MM.1S (cell line): Measurements from ENCODE around the gene IL10RB.
A peak's percentile ranks its signal among the peaks of the same experiment; 100 is the strongest.
"Not testable (repeated sequence)": the region's sequence is repeated elsewhere in the genome, so short reads cannot be mapped to it uniquely, and the experiment has no call there.

Experiments used
- DNase-seq: peaks from one replicate; pipeline ENCODE4 v3.0.0-alpha.2; 2015
- H2AFZ ChIP-seq: fragments of 300-600 bp; sonication (generic); 2 replicates; pipeline ENCODE4 v1.6.0; 2016; ENCODE audit warnings: antibody characterized with exemption, low read length
- H3F3A ChIP-seq: fragments of 300-600 bp; sonication (generic); 2 replicates; pipeline ENCODE4 v1.6.1; 2016; ENCODE audit warnings: mild to moderate bottlenecking, antibody characterized with exemption, low read length, moderate library complexity, mixed read lengths; ENCODE audit not compliant: insufficient read depth
- H3K27ac ChIP-seq: fragments of 300-600 bp; sonication (generic); 2 replicates; pipeline ENCODE4 v1.5.1; 2016; ENCODE audit warnings: mild to moderate bottlenecking, low read length
- H3K27me3 ChIP-seq: fragments of 300-600 bp; sonication (generic); replicated peaks from 2 replicates; pipeline ENCODE4 v1.6.0; 2016; ENCODE audit warnings: low read length; ENCODE audit not compliant: insufficient read depth
- H3K36me3 ChIP-seq: fragments of 300-600 bp; sonication (generic); replicated peaks from 2 replicates; pipeline ENCODE4 v1.6.1; 2016; ENCODE audit warnings: mild to moderate bottlenecking, low read length, mixed read lengths; ENCODE audit not compliant: insufficient read depth
- H3K4me1 ChIP-seq: fragments of 300-600 bp; sonication (generic); 2 replicates; pipeline ENCODE4 v1.6.1; 2016; ENCODE audit warnings: low read length, mixed read lengths
- H3K4me2 ChIP-seq: fragments of 300-600 bp; sonication (generic); 2 replicates; pipeline ENCODE4 v1.6.0; 2016; ENCODE audit warnings: low read depth, low read length
- H3K4me3 ChIP-seq: fragments of 300-600 bp; sonication (generic); 2 replicates; pipeline ENCODE4 v1.5.1; 2016; ENCODE audit warnings: low read length, mixed read lengths
- H3K79me2 ChIP-seq: fragments of 300-600 bp; sonication (generic); 2 replicates; pipeline ENCODE4 v1.6.1; 2016; ENCODE audit warnings: mixed run types, low read length, mixed read lengths
- H3K9ac ChIP-seq: fragments of 300-600 bp; sonication (generic); 2 replicates; pipeline ENCODE4 v1.6.1; 2016; ENCODE audit warnings: low read length, mixed read lengths
- H3K9me2 ChIP-seq: fragments of 300-600 bp; sonication (generic); replicated peaks from 2 replicates; pipeline ENCODE4 v1.6.1; 2016; ENCODE audit warnings: mild to moderate bottlenecking, low read length, mixed read lengths; ENCODE audit not compliant: insufficient read depth
- H3K9me3 ChIP-seq: fragments of 300-600 bp; sonication (generic); replicated peaks from 2 replicates; pipeline ENCODE4 v1.6.1; 2016; ENCODE audit warnings: mild to moderate bottlenecking, low read length, mixed read lengths; ENCODE audit not compliant: insufficient read depth
- H4K20me1 ChIP-seq: fragments of 300-600 bp; sonication (generic); 2 replicates; pipeline ENCODE4 v1.6.1; 2016; ENCODE audit warnings: mild to moderate bottlenecking, low read length, moderate library complexity, mixed read lengths; ENCODE audit not compliant: insufficient read depth
- CTCF ChIP-seq: fragments of 300-600 bp; sonication (generic); IDR thresholded peaks from 2 replicates; pipeline ENCODE4 v1.5.1; 2016; ENCODE audit warnings: antibody characterized with exemption, low read length, mixed read lengths
- EZH2 ChIP-seq: fragments of 300-600 bp; sonication (generic); optimal IDR thresholded peaks from 2 replicates; pipeline ENCODE3; 2017; ENCODE audit warnings: low read depth, mild to moderate bottlenecking, antibody characterized with exemption, low read length, mixed read lengths
- EZH2phosphoT487 ChIP-seq: fragments of 300-600 bp; sonication (generic); IDR thresholded peaks from 2 replicates; pipeline ENCODE4 v1.6.1; 2018; ENCODE audit warnings: antibody characterized with exemption, low read length

IL10RB gene

DNA sequence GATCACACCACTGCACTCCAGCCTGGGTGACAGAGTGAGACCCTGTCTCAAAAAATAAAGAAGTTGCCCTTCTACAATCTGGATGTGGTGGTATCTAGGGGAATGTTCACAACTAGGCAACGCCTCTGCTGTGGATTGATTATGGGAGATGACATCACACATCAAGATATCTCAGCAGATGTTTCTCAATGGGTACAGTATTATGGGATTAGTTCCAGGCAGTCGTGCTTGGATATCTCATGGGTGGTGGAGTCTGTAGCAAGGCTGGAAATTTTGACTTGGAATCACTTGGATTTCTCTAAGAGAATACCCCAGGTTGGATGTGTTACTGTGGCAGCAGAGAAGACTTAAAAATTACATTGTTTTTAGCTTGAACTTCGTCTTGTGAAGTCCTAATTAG lies 28.7 kb upstream of the IL10RB start:
- no peaks in the 10 kb centered on the region for H3K9me3 ChIP-seq
- H4K20me1 ChIP-seq = no peaks in the 10 kb centered on the region
- H3K27ac ChIP-seq = peak overlapping the region; percentile 90
- H3K36me3 ChIP-seq = peaks cover 5% of the 10 kb centered on the region; the same call in 1 of the 2 replicates
- H3K79me2 ChIP-seq = peaks cover 83% of the 10 kb centered on the region
- H3F3A ChIP-seq = peaks cover 42% of the 10 kb centered on the region
- peak overlapping the region; percentile 66 for H3K9ac ChIP-seq
- H3K27me3 ChIP-seq = no peaks in the 10 kb centered on the region
- DNase-seq = peak; percentile 26
- H2AFZ ChIP-seq = peak overlapping the region; percentile 9; the same call in 1 of the 2 replicates
- H3K4me2 ChIP-seq = peak overlapping the region; percentile 87
- TF ChIP-seq CTCF (no peak), EZH2phosphoT487 (no peak), EZH2 (no peak)
- H3K4me1 ChIP-seq = peaks cover 80% of the 10 kb centered on the region
- H3K4me3 ChIP-seq = peak overlapping the region; percentile 41
- H3K9me2 ChIP-seq = no peaks in the 10 kb centered on the region

DNA sequence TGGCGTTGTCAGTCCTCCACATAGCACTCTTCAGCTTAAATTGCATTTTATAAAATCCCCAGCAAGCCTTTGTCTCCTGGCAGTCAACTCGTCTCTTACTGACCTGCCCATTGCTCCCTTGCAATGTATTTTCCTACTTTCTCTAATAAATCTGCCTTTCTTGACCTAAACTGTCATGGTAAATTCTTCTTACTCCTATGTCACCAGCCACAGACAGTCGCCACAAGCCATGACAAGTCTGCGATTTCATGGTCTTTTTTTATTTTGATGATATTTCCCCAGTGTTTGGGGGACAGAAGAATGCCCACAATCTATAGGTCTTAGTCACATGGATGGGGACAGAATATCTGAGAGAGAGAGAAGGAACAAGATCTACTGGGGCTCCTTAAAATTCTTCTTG lies 28.0 kb upstream of the IL10RB start:
- Histone ChIP-seq H3K9me3 (no peaks in the 10 kb centered on the region), H2AFZ (peak overlapping the region; percentile 9), H3K4me3 (peak overlapping the region; percentile 41), H3K9me2 (no peaks in the 10 kb centered on the region), H3F3A (peaks cover 40% of the 10 kb centered on the region), H3K36me3 (peaks cover 5% of the 10 kb centered on the region; the same call in 1 of the 2 replicates), H3K4me1 (peaks cover 73% of the 10 kb centered on the region), H3K27ac (peak overlapping the region; percentile 90), H3K27me3 (no peaks in the 10 kb centered on the region), H3K9ac (peak overlapping the region; percentile 66), H3K4me2 (peak overlapping the region; percentile 87), H3K79me2 (peaks cover 82% of the 10 kb centered on the region), H4K20me1 (no peaks in the 10 kb centered on the region)
- DNase-seq = peak; percentile 60
- TF ChIP-seq CTCF (no peak), EZH2phosphoT487 (no peak), EZH2 (no peak)

DNA sequence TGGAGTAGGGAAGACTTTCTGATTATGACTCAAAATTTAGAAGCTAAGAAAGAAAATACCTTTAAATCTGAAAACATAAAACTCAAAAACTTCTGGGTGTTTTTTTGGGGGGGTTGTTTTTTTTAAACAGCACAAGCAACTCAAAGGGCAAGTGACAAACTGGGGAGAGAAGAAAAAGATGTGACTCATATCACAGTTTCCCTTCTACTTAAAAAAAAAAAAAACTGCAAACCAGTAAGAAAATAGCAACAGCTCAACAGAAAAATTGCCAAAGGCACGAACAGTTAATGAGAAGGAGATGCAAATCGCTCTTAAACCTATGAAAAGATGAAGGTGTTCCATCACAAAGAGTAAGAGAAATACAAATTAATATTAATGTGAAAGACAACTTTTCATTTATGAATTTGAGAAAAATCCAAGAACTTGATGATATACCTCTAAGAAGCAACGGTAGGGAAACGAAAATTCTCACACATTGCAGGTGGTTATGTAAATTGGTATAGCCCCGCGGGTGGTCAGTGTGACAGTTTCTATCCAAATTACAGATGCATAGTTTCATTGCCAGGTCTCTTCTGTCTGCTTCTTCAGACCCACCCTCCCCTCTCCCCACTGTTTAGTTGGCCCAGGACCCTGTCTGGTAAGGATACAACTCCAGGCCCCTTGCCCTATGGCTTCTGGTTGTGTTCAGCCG lies 27.5 kb upstream of the IL10RB start:
- H3K4me2 ChIP-seq = peak overlapping the region; percentile 87
- peaks cover 40% of the 10 kb centered on the region for H3F3A ChIP-seq
- peak; percentile 85 for DNase-seq
- peak overlapping the region; percentile 41 for H3K4me3 ChIP-seq
- peak overlapping the region; percentile 90 for H3K27ac ChIP-seq
- H3K9ac ChIP-seq = peak overlapping the region; percentile 66
- H4K20me1 ChIP-seq = no peaks in the 10 kb centered on the region
- peaks cover 10% of the 10 kb centered on the region; the same call in 1 of the 2 replicates for H3K36me3 ChIP-seq
- H2AFZ ChIP-seq = peak overlapping the region; percentile 9
- no peaks in the 10 kb centered on the region for H3K27me3 ChIP-seq
- H3K9me2 ChIP-seq = no peaks in the 10 kb centered on the region
- no peaks in the 10 kb centered on the region for H3K9me3 ChIP-seq
- peaks cover 82% of the 10 kb centered on the region for H3K79me2 ChIP-seq
- TF ChIP-seq CTCF (no peak), EZH2phosphoT487 (no peak), EZH2 (no peak)
- peaks cover 69% of the 10 kb centered on the region for H3K4me1 ChIP-seq

GRCh38 chr21:33239559-33240127 lies 26.5 kb upstream of the IL10RB start:
- not testable (repeated sequence) for H3K9me2 ChIP-seq, H2AFZ ChIP-seq, H3K27me3 ChIP-seq, H3K36me3 ChIP-seq, H4K20me1 ChIP-seq, DNase-seq, H3K9me3 ChIP-seq
- peaks cover 82% of the 10 kb centered on the region for H3K79me2 ChIP-seq
- H3K4me3 ChIP-seq = peak overlapping the region; percentile 41
- peak overlapping the region; percentile 87 for H3K4me2 ChIP-seq
- H3F3A ChIP-seq = peaks cover 37% of the 10 kb centered on the region
- peaks cover 64% of the 10 kb centered on the region for H3K4me1 ChIP-seq
- peak overlapping the region; percentile 66; the same call in 1 of the 2 replicates for H3K9ac ChIP-seq
- H3K27ac ChIP-seq = peak overlapping the region; percentile 90; the same call in 1 of the 2 replicates
